ENCODE data around the gene ASB2. TPM values are rescaled to one million over a fixed set of nuclear protein-coding genes. Genes with fewer than 3 reads are reported as not detected.

The ASB2 gene
- total and polyA plus RNA-seq, 2 of the 13 experiments (the other 11 are each of a cell fraction or from before 2014, with no cell fraction given), result 0.82 to 4.1 TPM

GRCh38 chr14:93905623-93906022 is 70.7 kb downstream of the ASB2 start (continued):
- TF ChIP-seq ZNF800 (CRISPR knock-in tag; IDR thresholded peaks at IDR 0.05) (peak; percentile 84; the same call in 1 of the 2 replicates), ZBTB21 (CRISPR knock-in tag; IDR thresholded peaks at IDR 0.05) (no peak), RBAK (CRISPR knock-in tag; IDR thresholded peaks at IDR 0.05) (no peak), ISL2 (CRISPR knock-in tag; IDR thresholded peaks at IDR 0.05) (peak; percentile 95), ZNF331 (CRISPR knock-in tag; IDR thresholded peaks at IDR 0.05) (peak; percentile 57; the same call in 1 of the 2 replicates), ZNF121 (CRISPR knock-in tag; IDR thresholded peaks at IDR 0.05) (no peak), ZNF609 (CRISPR knock-in tag; IDR thresholded peaks at IDR 0.05; ENCODE audit: borderline replicate concordance) (peak; percentile 63; the same call in 1 of the 2 replicates), MYC (CRISPR knock-in tag; IDR thresholded peaks at IDR 0.05; ENCODE audit: borderline replicate concordance) (peak; percentile 86), ZBTB7B (CRISPR knock-in tag; IDR thresholded peaks at IDR 0.05) (peak; percentile 75), TARDBP (CRISPR knock-in tag; IDR thresholded peaks at IDR 0.05) (peak; percentile 17; the same call in 1 of the 2 replicates), ZNF766 (CRISPR knock-in tag; IDR thresholded peaks at IDR 0.05; ENCODE audit: borderline replicate concordance) (no peak), SMAD1 (CRISPR knock-in tag; IDR thresholded peaks at IDR 0.05; ENCODE audit: borderline replicate concordance, low read depth) (no peak), ATF3 (CRISPR knock-in tag; IDR thresholded peaks at IDR 0.05) (no peak), FUBP1 (CRISPR knock-in tag; IDR thresholded peaks at IDR 0.05; ENCODE audit: borderline replicate concordance) (no peak), ZNF143 (CRISPR knock-in tag; IDR thresholded peaks at IDR 0.05) (peak; percentile 31; the same call in 1 of the 2 replicates), ZNF770 (CRISPR knock-in tag; IDR thresholded peaks at IDR 0.05) (peak; percentile 70)
